A549 (cell line): ENCODE measurements around the gene RNU1-4.
"Not testable (repeated sequence)": the region's sequence is repeated elsewhere in the genome, so short reads cannot be mapped to it uniquely, and the experiment has no call there.

ENCODE experiments used
- BHLHE40 ChIP-seq: IDR thresholded peaks from 2 replicates; pipeline ENCODE4 v1.6.1; 2012; ENCODE audit warnings: low read depth, low read length, inconsistent platforms
- CTCF ChIP-seq: fragments of >200 bp; sonication (Bioruptor Twin); formaldehyde crosslinking; IDR thresholded peaks from 3 replicates; pipeline ENCODE4 v1.5.1; 2016
- EHMT2 ChIP-seq: fragments of 200-600 bp; sonication (generic); IDR thresholded peaks from 2 replicates; pipeline ENCODE4 v1.6.1; 2016; ENCODE audit warnings: antibody characterized with exemption, low read depth, mild to moderate bottlenecking, moderate library complexity
- HDAC2 ChIP-seq: fragments of 200-600 bp; sonication (generic); IDR thresholded peaks from 2 replicates; pipeline ENCODE4 v1.6.1; 2016
- MAX ChIP-seq: IDR thresholded peaks from 2 replicates; pipeline ENCODE4 v1.6.1; 2012
- PBX3 ChIP-seq: IDR thresholded peaks from 2 replicates; pipeline ENCODE4 v1.6.1; 2012
- POLR2A ChIP-seq: IDR thresholded peaks from 2 replicates; pipeline ENCODE4 v1.6.1; 2012; ENCODE audit warnings: mild to moderate bottlenecking, low read length
- REST ChIP-seq: fragments of 200-600 bp; sonication (generic); IDR thresholded peaks from 2 replicates; pipeline ENCODE4 v1.6.1; 2016; ENCODE audit warnings: antibody characterized with exemption, mild to moderate bottlenecking, moderate library complexity

GRCh38 chr1:16760456-16760765 is 20.1 kb downstream of the RNU1-4 start:
- TF ChIP-seq BHLHE40, CTCF, PBX3, MAX, POLR2A, EHMT2, HDAC2, REST: not testable (repeated sequence)
